HCT116 (cell line): ENCODE data around the gene ESRRG.

Experiments
- CTCF ChIP-seq, 3 experiments: fragments of 200-600 bp in 1 of 3; sonication (generic) in 1 of 3; IDR thresholded peaks in 2 of 3; conservative IDR thresholded peaks in 1 of 3; 2 replicates each; pipeline ENCODE4 v1.5.1; 2012 to 2017; ENCODE audit warnings: low read depth in 2 of 3, low read length in 2 of 3, antibody characterized with exemption in 1 of 3, borderline replicate concordance in 1 of 3, control low read depth in 1 of 3, mild to moderate bottlenecking in 1 of 3, mixed read lengths in 1 of 3, mixed run types in 1 of 3, moderate library complexity in 1 of 3; ENCODE audit not compliant: insufficient read depth in 1 of 3
- POLR2A ChIP-seq: IDR thresholded peaks from 2 replicates; pipeline ENCODE4 v1.7.0; 2011; ENCODE audit warnings: borderline replicate concordance; ENCODE audit not compliant: insufficient read depth, insufficient read length; ENCODE audit errors: extremely low read depth

DNA sequence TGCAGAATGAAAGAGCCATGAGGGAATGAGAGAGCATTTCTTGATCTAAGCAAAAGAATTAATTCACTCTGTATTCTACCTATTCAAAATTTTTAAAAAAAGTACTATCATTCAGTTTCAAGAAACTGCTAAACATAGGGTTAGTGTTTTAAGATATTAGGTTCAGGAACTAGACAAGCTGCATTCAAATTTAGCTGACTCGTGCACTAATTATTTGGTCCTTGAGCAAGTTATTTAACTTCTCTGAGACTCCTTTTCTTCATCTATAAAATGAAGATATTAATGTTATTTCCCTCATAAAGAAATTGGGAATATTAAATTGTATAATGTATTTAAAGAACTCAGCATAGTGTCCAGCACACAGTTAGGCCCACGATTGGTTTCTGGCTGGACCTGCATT lies 225.0 kb downstream of the ESRRG start:
- TF ChIP-seq CTCF (IDR thresholded peaks at IDR 0.05 in 2 of 3, conservative IDR thresholded peaks at IDR 0.05 in 1 of 3; ENCODE audit: borderline replicate concordance in 1 of 3, insufficient read depth in 1 of 3, low read depth in 2 of 3, low read length in 2 of 3) (no peak), POLR2A (no peak)
